PFSK-1 (cell line): ENCODE results near the gene NKAIN2. TPM values are rescaled to one million over a fixed set of nuclear protein-coding genes. Genes with fewer than 3 reads are reported as not detected.

Source experiments
- FOXP2 ChIP-seq: optimal IDR thresholded peaks from 2 replicates; pipeline ENCODE3; 2011; ENCODE audit warnings: borderline replicate concordance, control low read depth, inconsistent platforms; ENCODE audit not compliant: insufficient read depth; ENCODE audit errors: extremely low read length, extremely low read depth
- POLR2AphosphoS5 ChIP-seq: IDR thresholded peaks from 2 replicates; pipeline ENCODE4 v1.6.1; 2012; ENCODE audit warnings: low read depth, mild to moderate bottlenecking, control low read depth, low read length, moderate library complexity
- SIN3A ChIP-seq: IDR thresholded peaks from 2 replicates; pipeline ENCODE4 v1.6.1; 2012; ENCODE audit warnings: mild to moderate bottlenecking, low read length, moderate library complexity, borderline replicate concordance; ENCODE audit not compliant: insufficient read depth
- TAF1 ChIP-seq: IDR thresholded peaks from 2 replicates; pipeline ENCODE4 v1.6.1; 2012; ENCODE audit warnings: low read length, control low read depth, borderline replicate concordance; ENCODE audit not compliant: insufficient read depth
- polyA plus RNA-seq: library from polyadenylated mRNA; unstranded; fragments of >200 nt; gene quantifications from one replicate; pipeline ENCODE4 v1.2.1, GENCODE V29; 2012; ENCODE audit warnings: low read depth, missing spikeins; ENCODE audit not compliant: insufficient read length
- TF ChIP-seq, protein P1 (sequence below), 2 experiments: IDR thresholded peaks; 2 replicates each; pipeline versions ENCODE4 v1.6.1 to v1.8.0; 2011 to 2012; ENCODE audit warnings: low read depth in 2 of 2, low read length in 2 of 2, control low read depth in 1 of 2, inconsistent platforms in 1 of 2, mild to moderate bottlenecking in 1 of 2, moderate library complexity in 1 of 2; ENCODE audit not compliant: insufficient read depth in 1 of 2

The NKAIN2 gene
- polyA plus RNA-seq = not detected

DNA sequence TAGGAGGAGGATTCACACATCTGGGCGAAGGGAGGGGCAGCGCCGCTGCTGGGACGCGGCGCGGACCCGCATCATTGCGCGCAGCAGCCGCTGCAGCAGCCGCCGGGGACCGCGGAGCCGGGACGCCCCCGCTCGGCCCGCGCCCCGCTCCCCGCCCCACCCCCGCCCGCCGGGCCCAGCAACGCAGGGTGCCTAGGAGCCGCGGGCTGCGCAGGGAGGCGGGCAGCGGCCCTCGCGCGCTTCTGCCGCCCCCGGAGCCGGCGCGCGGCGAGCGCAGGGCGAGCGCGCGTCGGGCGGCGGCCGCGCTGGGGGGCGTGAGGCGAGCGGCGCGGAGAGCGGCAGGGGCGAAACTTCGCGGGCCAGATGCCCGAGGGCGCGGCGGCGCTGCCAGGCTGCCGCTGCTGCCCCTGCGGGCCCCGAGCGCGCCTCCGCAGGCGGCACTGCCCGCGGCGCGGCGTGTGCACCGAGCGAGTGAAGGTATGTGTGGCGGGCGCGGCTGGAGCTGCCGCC, at the start of gene NKAIN2:
Gene NKAIN2, plus strand, starts transcription at position 362 of the 510 bp plus-strand sequence.
- no peak for TF ChIP-seq FOXP2
- TF ChIP-seq, protein P1, sequence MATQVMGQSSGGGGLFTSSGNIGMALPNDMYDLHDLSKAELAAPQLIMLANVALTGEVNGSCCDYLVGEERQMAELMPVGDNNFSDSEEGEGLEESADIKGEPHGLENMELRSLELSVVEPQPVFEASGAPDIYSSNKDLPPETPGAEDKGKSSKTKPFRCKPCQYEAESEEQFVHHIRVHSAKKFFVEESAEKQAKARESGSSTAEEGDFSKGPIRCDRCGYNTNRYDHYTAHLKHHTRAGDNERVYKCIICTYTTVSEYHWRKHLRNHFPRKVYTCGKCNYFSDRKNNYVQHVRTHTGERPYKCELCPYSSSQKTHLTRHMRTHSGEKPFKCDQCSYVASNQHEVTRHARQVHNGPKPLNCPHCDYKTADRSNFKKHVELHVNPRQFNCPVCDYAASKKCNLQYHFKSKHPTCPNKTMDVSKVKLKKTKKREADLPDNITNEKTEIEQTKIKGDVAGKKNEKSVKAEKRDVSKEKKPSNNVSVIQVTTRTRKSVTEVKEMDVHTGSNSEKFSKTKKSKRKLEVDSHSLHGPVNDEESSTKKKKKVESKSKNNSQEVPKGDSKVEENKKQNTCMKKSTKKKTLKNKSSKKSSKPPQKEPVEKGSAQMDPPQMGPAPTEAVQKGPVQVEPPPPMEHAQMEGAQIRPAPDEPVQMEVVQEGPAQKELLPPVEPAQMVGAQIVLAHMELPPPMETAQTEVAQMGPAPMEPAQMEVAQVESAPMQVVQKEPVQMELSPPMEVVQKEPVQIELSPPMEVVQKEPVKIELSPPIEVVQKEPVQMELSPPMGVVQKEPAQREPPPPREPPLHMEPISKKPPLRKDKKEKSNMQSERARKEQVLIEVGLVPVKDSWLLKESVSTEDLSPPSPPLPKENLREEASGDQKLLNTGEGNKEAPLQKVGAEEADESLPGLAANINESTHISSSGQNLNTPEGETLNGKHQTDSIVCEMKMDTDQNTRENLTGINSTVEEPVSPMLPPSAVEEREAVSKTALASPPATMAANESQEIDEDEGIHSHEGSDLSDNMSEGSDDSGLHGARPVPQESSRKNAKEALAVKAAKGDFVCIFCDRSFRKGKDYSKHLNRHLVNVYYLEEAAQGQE (IDR thresholded peaks at IDR 0.05; ENCODE audit: insufficient read depth in 1 of 2, low read depth in 2 of 2, low read length in 2 of 2) = no peak

DNA sequence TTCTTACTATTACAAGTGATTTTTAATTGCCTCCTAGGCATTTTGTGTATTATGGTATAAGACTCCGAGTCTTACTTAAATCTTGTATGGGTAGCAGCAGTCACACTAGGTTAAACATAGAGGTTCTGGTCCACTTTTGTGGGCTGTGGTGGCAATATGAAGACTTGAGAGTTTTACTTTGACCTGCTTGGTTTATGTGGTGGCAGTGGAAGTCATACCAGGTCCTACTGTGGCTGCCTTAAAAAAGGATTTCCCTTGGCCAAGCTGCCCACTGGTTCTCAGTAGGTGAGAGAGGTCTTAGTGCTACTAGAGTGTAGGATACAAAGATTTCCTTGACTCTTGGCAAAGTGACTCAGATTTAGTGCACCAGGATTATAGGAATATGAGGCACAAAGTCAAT, 44.2 kb upstream of the NKAIN2 start:
- TF ChIP-seq TAF1 = no peak
- TF ChIP-seq, protein P1 (IDR thresholded peaks at IDR 0.05; ENCODE audit: insufficient read depth in 1 of 2, low read depth in 2 of 2, low read length in 2 of 2) = no peak
- TF ChIP-seq SIN3A = no peak
- TF ChIP-seq POLR2AphosphoS5 = no peak
- no peak for TF ChIP-seq FOXP2

GRCh38 chr6:123763904-123764303, 39.8 kb upstream of the NKAIN2 start:
- TF ChIP-seq TAF1 = no peak
- TF ChIP-seq FOXP2 = no peak
- no peak for TF ChIP-seq POLR2AphosphoS5

DNA sequence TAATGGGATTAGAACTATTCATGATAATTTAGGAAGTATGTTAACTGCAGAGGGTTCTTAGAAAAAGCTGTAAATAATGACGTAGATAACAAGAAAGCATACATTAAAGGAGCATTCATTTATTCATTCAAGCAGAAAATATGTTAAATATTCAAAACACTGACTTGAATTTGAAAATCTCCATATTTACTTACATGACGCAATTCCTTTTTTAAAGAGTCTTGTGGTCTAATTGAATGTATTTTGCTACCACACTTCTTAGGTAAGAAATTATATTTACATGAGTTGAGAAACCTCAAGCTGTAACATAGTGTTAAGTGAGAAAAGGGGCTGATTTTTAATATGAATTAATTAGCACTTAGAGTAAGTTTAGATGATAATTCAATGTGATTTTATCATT, 38.9 kb upstream of the NKAIN2 start:
- TF ChIP-seq, protein P1 (IDR thresholded peaks at IDR 0.05; ENCODE audit: insufficient read depth in 1 of 2, low read depth in 2 of 2, low read length in 2 of 2) = no peak
- TF ChIP-seq FOXP2 (no peak), TAF1 (no peak), POLR2AphosphoS5 (no peak), SIN3A (no peak)

- no peak for TF ChIP-seq SIN3A
- TF ChIP-seq TAF1 = no peak
- TF ChIP-seq POLR2AphosphoS5 = no peak
- TF ChIP-seq, protein P1 (IDR thresholded peaks at IDR 0.05; ENCODE audit: insufficient read depth in 1 of 2, low read depth in 2 of 2, low read length in 2 of 2) = no peak
- TF ChIP-seq FOXP2 = no peak
These were observed 34.7 kb upstream of the NKAIN2 start for GRCh38 chr6:123768921-123769320.
